Neuronal stem cell (in vitro differentiated cells): ENCODE measurements around the gene SH3D19.
"Not testable (repeated sequence)": the region's sequence is repeated elsewhere in the genome, so short reads cannot be mapped to it uniquely, and the experiment has no call there.

ENCODE experiments used
- DNase-seq: peaks from one replicate; pipeline ENCODE4 v3.0.0-alpha.2; 2013; ENCODE audit warnings: low spot score
- H2AFZ ChIP-seq: one replicate; pipeline ENCODE4 v1.6.1; 2013; ENCODE audit warnings: mild to moderate bottlenecking, low read length, inconsistent platforms
- H2AK5ac ChIP-seq: 2 replicates; pipeline ENCODE4 v1.6.1; 2013; ENCODE audit warnings: low read depth, mild to moderate bottlenecking, inconsistent platforms, low read length, moderate library complexity, mixed read lengths
- H2BK120ac ChIP-seq: 2 replicates; pipeline ENCODE4 v1.6.1; 2013; ENCODE audit warnings: low read depth, mild to moderate bottlenecking, inconsistent platforms, low read length, moderate library complexity, mixed read lengths
- H2BK12ac ChIP-seq: one replicate; pipeline ENCODE4 v1.6.1; 2013; ENCODE audit warnings: low read length, inconsistent platforms
- H2BK15ac ChIP-seq: 2 replicates; pipeline ENCODE4 v1.6.1; 2013; ENCODE audit warnings: mild to moderate bottlenecking, low read length, inconsistent platforms, mixed read lengths
- H2BK5ac ChIP-seq: one replicate; pipeline ENCODE4 v1.6.1; 2013; ENCODE audit warnings: inconsistent platforms, mild to moderate bottlenecking, low read length, moderate library complexity
- H3K14ac ChIP-seq: one replicate; pipeline ENCODE4 v1.6.1; 2013; ENCODE audit warnings: low read length, inconsistent platforms
- H3K18ac ChIP-seq: 2 replicates; pipeline ENCODE4 v1.6.1; 2013; ENCODE audit warnings: low read length, inconsistent platforms
- H3K23ac ChIP-seq: 2 replicates; pipeline ENCODE4 v1.6.1; 2013; ENCODE audit warnings: low read depth, mild to moderate bottlenecking, mixed read lengths, low read length, inconsistent platforms; ENCODE audit not compliant: poor library complexity
- H3K27ac ChIP-seq: replicated peaks from 3 replicates; pipeline ENCODE4 v1.5.1; 2013; ENCODE audit warnings: low read length, inconsistent platforms
- H3K27me3 ChIP-seq, 3 experiments: 2 replicates each; pipeline ENCODE4 v1.6.1; 2013; ENCODE audit warnings: low read length in 3 of 3, mild to moderate bottlenecking in 2 of 3, inconsistent platforms in 1 of 3, low read depth in 1 of 3, mixed read lengths in 1 of 3, moderate library complexity in 1 of 3; ENCODE audit not compliant: control insufficient read depth in 3 of 3, insufficient read depth in 3 of 3
- H3K36me3 ChIP-seq, 2 donors: replicated peaks in 1 of 2; 2 replicates each; pipeline ENCODE4 v1.6.1; 2013; ENCODE audit warnings: low read length in 2 of 2; ENCODE audit not compliant: control insufficient read depth in 2 of 2, insufficient read depth in 2 of 2
- H3K4ac ChIP-seq: 2 replicates; pipeline ENCODE4 v1.6.1; 2013; ENCODE audit warnings: inconsistent platforms, mild to moderate bottlenecking, low read length, moderate library complexity
- H3K4me1 ChIP-seq, 2 donors: 1 replicate in 1 of 2; 2 replicates in 1 of 2; pipeline ENCODE4 v1.6.1; 2013; ENCODE audit warnings: low read length in 2 of 2, low read depth in 1 of 2; ENCODE audit not compliant: control insufficient read depth in 2 of 2, insufficient read depth in 1 of 2
- H3K4me2 ChIP-seq: one replicate; pipeline ENCODE4 v1.6.1; 2013; ENCODE audit warnings: mild to moderate bottlenecking, low read length, inconsistent platforms; ENCODE audit not compliant: insufficient read depth, poor library complexity, severe bottlenecking
- H3K4me3 ChIP-seq, 2 donors: 2 replicates each; pipeline ENCODE4 v1.5.1; 2013; ENCODE audit warnings: low read length in 2 of 2, mild to moderate bottlenecking in 2 of 2, inconsistent platforms in 1 of 2, moderate library complexity in 1 of 2
- H3K79me1 ChIP-seq: one replicate; pipeline ENCODE4 v1.6.1; 2013; ENCODE audit warnings: low read depth, mild to moderate bottlenecking, inconsistent platforms, low read length, moderate library complexity
- H3K9ac ChIP-seq: one replicate; pipeline ENCODE4 v1.6.1; 2013; ENCODE audit warnings: mild to moderate bottlenecking, low read depth, low read length, inconsistent platforms; ENCODE audit not compliant: poor library complexity
- H3K9me3 ChIP-seq, 2 donors: replicated peaks in 1 of 2; 2 replicates each; pipeline versions ENCODE3 to v1.6.1; 2013; ENCODE audit warnings: low read length in 2 of 2, mild to moderate bottlenecking in 2 of 2, inconsistent platforms in 1 of 2, low read depth in 1 of 2, mixed read lengths in 1 of 2, moderate library complexity in 1 of 2; ENCODE audit not compliant: control insufficient read depth in 2 of 2, insufficient read depth in 1 of 2
- H4K8ac ChIP-seq: one replicate; pipeline ENCODE4 v1.6.1; 2013; ENCODE audit warnings: low read depth, mild to moderate bottlenecking, inconsistent platforms, low read length, moderate library complexity
- H4K91ac ChIP-seq: one replicate; pipeline ENCODE4 v1.6.1; 2013; ENCODE audit warnings: low read length, low read depth, mild to moderate bottlenecking, inconsistent platforms; ENCODE audit not compliant: poor library complexity
- WGBS, 2 donors: extraction: QIAGEN DNeasy Blood & Tissue Kit; methylation state at CpG; one replicate each; pipeline ENCODE4 v1.1.7; 2013; ENCODE audit warnings: missing lambda C conversion rate in 2 of 2, mixed read lengths in 1 of 2; ENCODE audit not compliant: insufficient read length in 2 of 2, insufficient replicate concordance in 1 of 2; ENCODE audit errors: extremely low coverage in 2 of 2; 5-methylcytosine and 5-hydroxymethylcytosine counted together

The SH3D19 gene

GRCh38 chr4:151257704-151258103 is 67.7 kb downstream of the SH3D19 start:
- Histone ChIP-seq H3K9ac (no peak overlapping the region), H3K4me1 (no peaks in the 10 kb centered on the region), H3K4me2 (no peak overlapping the region), H3K18ac (no peak overlapping the region), H2BK12ac (no peak overlapping the region), H2BK15ac (no peak overlapping the region), H2AK5ac (no peak overlapping the region), H3K27ac (no peak overlapping the region), H2BK120ac (no peak overlapping the region), H4K91ac (no peak overlapping the region), H4K8ac (no peak overlapping the region), H3K27me3 (no peaks in the 10 kb centered on the region), H3K9me3 (peaks cover 0 to 11% of the 10 kb centered on the region in 2 donors), H3K4me3 (no peak overlapping the region), H3K36me3 (peaks cover 0 to 14% of the 10 kb centered on the region in 2 donors), H2BK5ac (no peak overlapping the region), H3K14ac (no peak overlapping the region), H3K79me1 (no peaks in the 10 kb centered on the region), H2AFZ (no peak overlapping the region), H3K4ac (no peak overlapping the region), H3K23ac (no peak overlapping the region)
- no peak for DNase-seq
- no CpG with 5 or more reads among the region's 4 CpGs for WGBS, 2 donors

- no peak overlapping the region for H3K23ac ChIP-seq
- no peak overlapping the region for H3K27ac ChIP-seq
- no peak overlapping the region for H3K18ac ChIP-seq
- H3K27me3 ChIP-seq: no peaks in the 10 kb centered on the region
- no peak overlapping the region for H3K9ac ChIP-seq
- peaks cover 0 to 14% of the 10 kb centered on the region in 2 donors for H3K36me3 ChIP-seq
- H4K8ac ChIP-seq: no peak overlapping the region
- no peak for DNase-seq
- no peak overlapping the region for H3K14ac ChIP-seq
- no peak overlapping the region for H2BK120ac ChIP-seq
- no peak overlapping the region for H2BK12ac ChIP-seq
- no peak overlapping the region for H3K4ac ChIP-seq
- no peak overlapping the region for H4K91ac ChIP-seq
- H2AFZ ChIP-seq: no peak overlapping the region
- H2AK5ac ChIP-seq: no peak overlapping the region
- no peak overlapping the region for H2BK15ac ChIP-seq
- H3K4me2 ChIP-seq: no peak overlapping the region
- no peak overlapping the region for H2BK5ac ChIP-seq
- peaks cover 0 to 2% of the 10 kb centered on the region in 2 donors for H3K4me1 ChIP-seq
- H3K4me3 ChIP-seq: no peak overlapping the region
- peaks cover 0 to 11% of the 10 kb centered on the region in 2 donors for H3K9me3 ChIP-seq
- no peaks in the 10 kb centered on the region for H3K79me1 ChIP-seq
- WGBS, 2 donors: no CpG with 5 or more reads among the region's 2 CpGs
Observed at GRCh38 chr4:151256134-151256533, 69.3 kb downstream of the SH3D19 start.

- H3K18ac ChIP-seq, DNase-seq, H3K4me1 ChIP-seq, H3K4ac ChIP-seq, H3K4me3 ChIP-seq, H2AFZ ChIP-seq, H3K79me1 ChIP-seq, H2BK12ac ChIP-seq, H3K23ac ChIP-seq, H3K4me2 ChIP-seq, H2BK120ac ChIP-seq, H2AK5ac ChIP-seq, H3K27me3 ChIP-seq, H4K8ac ChIP-seq, H3K9ac ChIP-seq, H3K14ac ChIP-seq, H2BK15ac ChIP-seq, H2BK5ac ChIP-seq, H3K27ac ChIP-seq, H4K91ac ChIP-seq: not testable (repeated sequence)
- peaks cover 0 to 11% of the 10 kb centered on the region in 2 donors for H3K9me3 ChIP-seq
- peaks cover 0 to 14% of the 10 kb centered on the region in 2 donors for H3K36me3 ChIP-seq
- WGBS, 2 donors: no CpG with 5 or more reads among the region's 17 CpGs
Observed at GRCh38 chr4:151255680-151256079, 69.7 kb downstream of the SH3D19 start.

- not testable (repeated sequence) for H3K4me2 ChIP-seq, H2BK15ac ChIP-seq, H3K4ac ChIP-seq, H4K91ac ChIP-seq, H3K79me1 ChIP-seq, H3K18ac ChIP-seq, H3K23ac ChIP-seq, H2BK120ac ChIP-seq, H2BK5ac ChIP-seq, H2BK12ac ChIP-seq, H4K8ac ChIP-seq, H2AK5ac ChIP-seq, H3K4me1 ChIP-seq, H3K4me3 ChIP-seq, H3K14ac ChIP-seq, H2AFZ ChIP-seq, DNase-seq, H3K9ac ChIP-seq, H3K27me3 ChIP-seq, H3K27ac ChIP-seq
- H3K36me3 ChIP-seq: peaks cover 0 to 14% of the 10 kb centered on the region in 2 donors
- H3K9me3 ChIP-seq: peaks cover 0 to 11% of the 10 kb centered on the region in 2 donors
- WGBS, 2 donors: no CpG with 5 or more reads among the region's 28 CpGs
Observed at GRCh38 chr4:151255226-151255625, 70.2 kb downstream of the SH3D19 start.
